Left lobe of liver (tissue), 2 donors: Measurements from ENCODE around the gene TBCEL. TPM values are rescaled to one million over a fixed set of nuclear protein-coding genes. Genes with fewer than 3 reads are reported as not detected.

ENCODE experiments used
- ATAC-seq: fragments of 200-7000 bp; cut with Tn5 transposase; one replicate; pipeline ENCODE4 v1.9.1; 2020; ENCODE audit warnings: mild to moderate bottlenecking, moderate library complexity
- DNase-seq: peaks from one replicate; pipeline ENCODE4 v3.0.0-alpha.2; 2020; ENCODE audit warnings: low spot score
- total RNA-seq: library from RNA; stranded (reverse); gene quantifications from one replicate; pipeline ENCODE4 v1.2.1, GENCODE V29; 2021
- donor health status: DM: no; HTN: no; CAD: no; lungs with moderate emphysema.
- donor health status: DM: no; HTN: yes; CAD: no.

TBCEL gene
- total RNA-seq, 1 donor from 2014 or later: 20.5 TPM

GRCh38 chr11:121134741-121135312, 110.9 kb downstream of the TBCEL start:
- ATAC-seq (no peak), DNase-seq (no peak)

GRCh38 chr11:121137005-121137404, 113.1 kb downstream of the TBCEL start:
- ATAC-seq (no peak), DNase-seq (no peak)

DNA sequence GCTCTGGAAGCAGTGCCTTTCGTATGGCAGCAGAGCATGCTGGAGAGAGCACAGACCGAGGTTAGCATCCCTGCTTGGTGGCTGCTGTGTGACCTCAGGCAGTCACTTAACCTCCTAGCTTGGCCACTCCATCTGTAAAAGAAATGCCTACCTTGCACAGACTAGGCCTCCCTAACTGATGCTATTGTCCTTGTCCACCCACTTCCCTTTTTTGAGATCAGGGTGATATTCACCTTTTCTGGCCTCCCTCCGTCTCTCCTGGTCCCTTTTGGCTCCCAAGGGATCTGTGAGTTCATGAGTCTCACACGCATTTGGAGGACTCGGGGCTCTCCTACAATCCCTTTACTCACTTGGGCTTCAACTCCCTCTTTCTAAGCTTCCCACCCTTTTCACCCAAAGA, 114.4 kb downstream of the TBCEL start:
- ATAC-seq: no peak
- DNase-seq: no peak

GRCh38 chr11:121140369-121140768, 116.5 kb downstream of the TBCEL start:
- DNase-seq (no peak), ATAC-seq (no peak)

Other genes starting within 250 kb of the TBCEL start
- 0.35 TPM for gene TECTA, start 77.1 kb downstream of the TBCEL start, total RNA-seq